ENCODE data around the gene CD28.

DNA sequence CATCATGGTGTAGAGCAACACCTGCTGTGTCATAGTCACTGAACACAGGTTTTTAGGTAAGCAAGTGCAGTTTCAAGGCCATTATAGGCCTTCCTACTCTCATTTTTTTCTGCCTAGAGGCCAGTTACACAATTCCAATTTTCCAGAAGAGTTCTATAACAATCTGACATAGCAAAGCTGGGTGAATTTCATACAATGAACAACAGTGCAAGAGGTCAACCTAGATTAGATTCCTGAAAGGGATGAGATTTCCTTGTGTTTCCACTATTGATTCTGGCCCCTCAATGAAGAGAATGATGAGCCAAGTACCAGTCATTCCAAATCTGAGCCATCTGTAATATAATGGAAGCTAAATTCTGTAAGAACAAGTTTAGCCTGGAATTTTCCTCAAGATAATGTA, 15.3 kb upstream of the CD28 start:
- TF ChIP-seq CEBPB (IDR thresholded peaks at IDR 0.05), result no peak
- no peak for TF ChIP-seq RAD21 (IDR thresholded peaks at IDR 0.05; ENCODE audit: low read depth)
- TF ChIP-seq YY1 (IDR thresholded peaks at IDR 0.05; ENCODE audit: low read depth), result no peak
- no peak for TF ChIP-seq TAF1 (IDR thresholded peaks at IDR 0.05; ENCODE audit: low read depth)
- TF ChIP-seq CREB1 (IDR thresholded peaks at IDR 0.05; ENCODE audit: low read depth), result no peak
- TF ChIP-seq, protein P1, sequence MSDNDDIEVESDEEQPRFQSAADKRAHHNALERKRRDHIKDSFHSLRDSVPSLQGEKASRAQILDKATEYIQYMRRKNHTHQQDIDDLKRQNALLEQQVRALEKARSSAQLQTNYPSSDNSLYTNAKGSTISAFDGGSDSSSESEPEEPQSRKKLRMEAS (IDR thresholded peaks at IDR 0.05), result no peak
- no peak for TF ChIP-seq EP300 (IDR thresholded peaks at IDR 0.05; ENCODE audit: borderline replicate concordance)
- TF ChIP-seq TEAD4 (IDR thresholded peaks at IDR 0.05), result no peak
- TF ChIP-seq, protein P2, sequence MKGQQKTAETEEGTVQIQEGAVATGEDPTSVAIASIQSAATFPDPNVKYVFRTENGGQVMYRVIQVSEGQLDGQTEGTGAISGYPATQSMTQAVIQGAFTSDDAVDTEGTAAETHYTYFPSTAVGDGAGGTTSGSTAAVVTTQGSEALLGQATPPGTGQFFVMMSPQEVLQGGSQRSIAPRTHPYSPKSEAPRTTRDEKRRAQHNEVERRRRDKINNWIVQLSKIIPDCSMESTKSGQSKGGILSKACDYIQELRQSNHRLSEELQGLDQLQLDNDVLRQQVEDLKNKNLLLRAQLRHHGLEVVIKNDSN (IDR thresholded peaks at IDR 0.05), result no peak
- no peak for TF ChIP-seq FOXM1 (IDR thresholded peaks at IDR 0.05; ENCODE audit: borderline replicate concordance, low read depth)
- TF ChIP-seq, protein P3, sequence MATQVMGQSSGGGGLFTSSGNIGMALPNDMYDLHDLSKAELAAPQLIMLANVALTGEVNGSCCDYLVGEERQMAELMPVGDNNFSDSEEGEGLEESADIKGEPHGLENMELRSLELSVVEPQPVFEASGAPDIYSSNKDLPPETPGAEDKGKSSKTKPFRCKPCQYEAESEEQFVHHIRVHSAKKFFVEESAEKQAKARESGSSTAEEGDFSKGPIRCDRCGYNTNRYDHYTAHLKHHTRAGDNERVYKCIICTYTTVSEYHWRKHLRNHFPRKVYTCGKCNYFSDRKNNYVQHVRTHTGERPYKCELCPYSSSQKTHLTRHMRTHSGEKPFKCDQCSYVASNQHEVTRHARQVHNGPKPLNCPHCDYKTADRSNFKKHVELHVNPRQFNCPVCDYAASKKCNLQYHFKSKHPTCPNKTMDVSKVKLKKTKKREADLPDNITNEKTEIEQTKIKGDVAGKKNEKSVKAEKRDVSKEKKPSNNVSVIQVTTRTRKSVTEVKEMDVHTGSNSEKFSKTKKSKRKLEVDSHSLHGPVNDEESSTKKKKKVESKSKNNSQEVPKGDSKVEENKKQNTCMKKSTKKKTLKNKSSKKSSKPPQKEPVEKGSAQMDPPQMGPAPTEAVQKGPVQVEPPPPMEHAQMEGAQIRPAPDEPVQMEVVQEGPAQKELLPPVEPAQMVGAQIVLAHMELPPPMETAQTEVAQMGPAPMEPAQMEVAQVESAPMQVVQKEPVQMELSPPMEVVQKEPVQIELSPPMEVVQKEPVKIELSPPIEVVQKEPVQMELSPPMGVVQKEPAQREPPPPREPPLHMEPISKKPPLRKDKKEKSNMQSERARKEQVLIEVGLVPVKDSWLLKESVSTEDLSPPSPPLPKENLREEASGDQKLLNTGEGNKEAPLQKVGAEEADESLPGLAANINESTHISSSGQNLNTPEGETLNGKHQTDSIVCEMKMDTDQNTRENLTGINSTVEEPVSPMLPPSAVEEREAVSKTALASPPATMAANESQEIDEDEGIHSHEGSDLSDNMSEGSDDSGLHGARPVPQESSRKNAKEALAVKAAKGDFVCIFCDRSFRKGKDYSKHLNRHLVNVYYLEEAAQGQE (IDR thresholded peaks at IDR 0.05; ENCODE audit: low read depth), result no peak
- TF ChIP-seq EGR1 (IDR thresholded peaks at IDR 0.05), result no peak
- no peak for TF ChIP-seq TCF12 (IDR thresholded peaks at IDR 0.05; ENCODE audit: low read depth)
- TF ChIP-seq ZBTB7A (IDR thresholded peaks at IDR 0.05; ENCODE audit: low read depth), result no peak
